ENCODE measurements around the gene PRR23A.

PRR23A gene

GRCh38 chr3:138995706-138996105 is 10.4 kb downstream of the PRR23A start:
- no peak for TF ChIP-seq GATA3 (IDR thresholded peaks at IDR 0.05; ENCODE audit: low read depth, low read length)
- no peak for TF ChIP-seq GATA2 (IDR thresholded peaks at IDR 0.05; ENCODE audit: low read depth, low read length)

GRCh38 chr3:138987181-138987580 is 18.9 kb downstream of the PRR23A start:
- TF ChIP-seq GATA3 (IDR thresholded peaks at IDR 0.05; ENCODE audit: low read depth, low read length) (no peak), GATA2 (IDR thresholded peaks at IDR 0.05; ENCODE audit: low read depth, low read length) (no peak)

GRCh38 chr3:138985932-138986331 is 20.1 kb downstream of the PRR23A start:
- no peak for TF ChIP-seq GATA3 (IDR thresholded peaks at IDR 0.05; ENCODE audit: low read depth, low read length)
- TF ChIP-seq GATA2 (IDR thresholded peaks at IDR 0.05; ENCODE audit: low read depth, low read length) = no peak

GRCh38 chr3:138984816-138985215 is 21.3 kb downstream of the PRR23A start:
- TF ChIP-seq GATA3 (IDR thresholded peaks at IDR 0.05; ENCODE audit: low read depth, low read length) (no peak), GATA2 (IDR thresholded peaks at IDR 0.05; ENCODE audit: low read depth, low read length) (no peak)

- TF ChIP-seq GATA2 (IDR thresholded peaks at IDR 0.05; ENCODE audit: low read depth, low read length) (no peak), GATA3 (IDR thresholded peaks at IDR 0.05; ENCODE audit: low read depth, low read length) (no peak)
Observed at GRCh38 chr3:138976047-138976446, 30.0 kb downstream of the PRR23A start.

GRCh38 chr3:138975351-138975750 is 30.7 kb downstream of the PRR23A start:
- TF ChIP-seq GATA3 (IDR thresholded peaks at IDR 0.05; ENCODE audit: low read depth, low read length) (no peak), GATA2 (IDR thresholded peaks at IDR 0.05; ENCODE audit: low read depth, low read length) (no peak)

GRCh38 chr3:138974462-138974861 is 31.6 kb downstream of the PRR23A start:
- TF ChIP-seq GATA2 (IDR thresholded peaks at IDR 0.05; ENCODE audit: low read depth, low read length) = no peak
- no peak for TF ChIP-seq GATA3 (IDR thresholded peaks at IDR 0.05; ENCODE audit: low read depth, low read length)

GRCh38 chr3:138972941-138973340 is 33.1 kb downstream of the PRR23A start:
- TF ChIP-seq GATA3 (IDR thresholded peaks at IDR 0.05; ENCODE audit: low read depth, low read length) = no peak
- no peak for TF ChIP-seq GATA2 (IDR thresholded peaks at IDR 0.05; ENCODE audit: low read depth, low read length)

GRCh38 chr3:138971766-138972320 is 34.2 kb downstream of the PRR23A start:
- TF ChIP-seq GATA2 (IDR thresholded peaks at IDR 0.05; ENCODE audit: low read depth, low read length) (no peak), GATA3 (IDR thresholded peaks at IDR 0.05; ENCODE audit: low read depth, low read length) (no peak)

GRCh38 chr3:138964923-138965322 is 41.1 kb downstream of the PRR23A start:
- TF ChIP-seq GATA2 (IDR thresholded peaks at IDR 0.05; ENCODE audit: low read depth, low read length) = no peak
- TF ChIP-seq GATA3 (IDR thresholded peaks at IDR 0.05; ENCODE audit: low read depth, low read length) = no peak

- no peak for TF ChIP-seq GATA3 (IDR thresholded peaks at IDR 0.05; ENCODE audit: low read depth, low read length)
- no peak for TF ChIP-seq GATA2 (IDR thresholded peaks at IDR 0.05; ENCODE audit: low read depth, low read length)
Observed at GRCh38 chr3:138964264-138964663, 41.8 kb downstream of the PRR23A start.

- no peak for TF ChIP-seq GATA2 (IDR thresholded peaks at IDR 0.05; ENCODE audit: low read depth, low read length)
- TF ChIP-seq GATA3 (IDR thresholded peaks at IDR 0.05; ENCODE audit: low read depth, low read length) = no peak
Observed at GRCh38 chr3:138962854-138963560, 43.1 kb downstream of the PRR23A start.

- TF ChIP-seq GATA3 (IDR thresholded peaks at IDR 0.05; ENCODE audit: low read depth, low read length) (no peak), GATA2 (IDR thresholded peaks at IDR 0.05; ENCODE audit: low read depth, low read length) (no peak)
Observed at GRCh38 chr3:138960417-138960852, 45.6 kb downstream of the PRR23A start.

Data from SH-SY5Y (cell line).